SK-N-SH (cell line): ENCODE data around the gene TNFRSF1A.

Experiments
- CTCF ChIP-seq: fragments of 200-600 bp; sonication (generic); IDR thresholded peaks from 2 replicates; pipeline ENCODE4 v1.6.1; 2017; ENCODE audit warnings: antibody characterized with exemption, mild to moderate bottlenecking, moderate library complexity
- MXI1 ChIP-seq: IDR thresholded peaks from 2 replicates; pipeline ENCODE4 v1.6.1; 2012; ENCODE audit warnings: mild to moderate bottlenecking, low read depth, low read length, improper control_type of control experiment
- USF1 ChIP-seq: IDR thresholded peaks from 2 replicates; pipeline ENCODE4 v1.4.0; 2012; ENCODE audit warnings: low read depth, borderline replicate concordance

- TF ChIP-seq MXI1 (no peak), CTCF (no peak), USF1 (no peak)
Observed at GRCh38 chr12:6343518-6343917, 1.6 kb upstream of the TNFRSF1A start.
